HG03565 (cell line): Measurements from ENCODE around the gene DTNB.

Experiments used
- ATAC-seq: cut with Tn5 transposase; IDR thresholded peaks from one replicate; pipeline ENCODE4 v1.9.1; 2021; ENCODE audit warnings: mild to moderate bottlenecking, moderate library complexity; ENCODE audit not compliant: unreplicated experiment

Gene DTNB

DNA sequence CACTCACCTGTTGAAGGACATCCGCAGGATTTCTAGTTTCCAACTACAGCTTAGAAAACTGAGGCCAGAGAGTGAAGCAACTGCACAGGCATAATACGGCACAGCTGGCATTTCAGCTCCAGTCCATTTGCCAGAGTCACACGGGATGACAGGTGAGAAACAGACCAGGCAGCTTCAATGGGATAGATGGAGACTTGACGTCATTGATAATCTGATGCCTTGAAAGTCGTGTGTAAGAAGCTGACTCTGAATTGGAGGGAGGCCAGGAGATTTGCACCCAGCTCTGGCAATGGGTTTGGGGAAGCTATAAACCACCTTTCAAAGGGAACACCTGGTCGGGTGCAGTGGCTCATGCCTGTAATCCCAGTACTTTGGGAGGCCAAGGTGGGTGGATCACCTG, 319.3 kb downstream of the DTNB start:
- ATAC-seq, result no peak

DNA sequence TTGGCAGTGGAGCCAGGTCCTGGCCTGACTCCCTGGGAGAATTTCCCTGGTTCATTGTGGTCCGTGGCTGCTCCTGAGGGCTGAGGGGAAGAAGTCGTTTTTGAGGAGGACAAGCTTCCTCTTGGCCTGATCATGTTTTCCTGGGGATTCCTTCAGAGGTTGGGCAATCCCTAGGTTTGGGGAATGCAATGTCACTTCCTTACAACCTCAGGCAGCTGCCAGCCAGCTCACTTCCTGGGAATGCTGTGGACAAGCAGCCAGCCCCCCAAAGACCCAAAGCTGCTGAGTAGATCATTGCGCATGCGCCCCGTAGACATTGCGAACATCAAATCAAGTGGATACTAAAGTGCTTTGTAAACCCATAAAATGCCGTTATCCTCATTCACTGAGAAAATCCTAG, 324.0 kb downstream of the DTNB start:
- ATAC-seq, result no peak

DNA sequence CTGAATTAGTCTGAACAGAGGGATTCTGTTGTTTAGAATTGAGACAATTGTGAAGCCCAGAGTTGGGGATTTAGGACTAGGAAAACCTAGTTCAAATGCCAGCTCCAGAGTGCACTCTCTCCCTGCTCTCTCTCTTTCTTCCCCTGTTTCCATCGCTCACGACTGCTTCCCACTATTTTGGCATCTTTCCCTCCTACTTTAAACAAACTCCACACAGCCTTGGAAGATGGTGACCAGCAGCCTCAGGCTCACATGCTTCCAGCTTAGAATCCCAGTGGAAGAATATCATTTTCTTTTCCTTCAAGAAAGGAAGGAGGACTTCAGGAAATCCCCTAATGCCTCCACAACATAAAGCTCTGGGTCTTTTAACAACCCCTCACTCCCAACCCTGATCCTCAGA, 325.5 kb downstream of the DTNB start:
- ATAC-seq, result no peak

DNA sequence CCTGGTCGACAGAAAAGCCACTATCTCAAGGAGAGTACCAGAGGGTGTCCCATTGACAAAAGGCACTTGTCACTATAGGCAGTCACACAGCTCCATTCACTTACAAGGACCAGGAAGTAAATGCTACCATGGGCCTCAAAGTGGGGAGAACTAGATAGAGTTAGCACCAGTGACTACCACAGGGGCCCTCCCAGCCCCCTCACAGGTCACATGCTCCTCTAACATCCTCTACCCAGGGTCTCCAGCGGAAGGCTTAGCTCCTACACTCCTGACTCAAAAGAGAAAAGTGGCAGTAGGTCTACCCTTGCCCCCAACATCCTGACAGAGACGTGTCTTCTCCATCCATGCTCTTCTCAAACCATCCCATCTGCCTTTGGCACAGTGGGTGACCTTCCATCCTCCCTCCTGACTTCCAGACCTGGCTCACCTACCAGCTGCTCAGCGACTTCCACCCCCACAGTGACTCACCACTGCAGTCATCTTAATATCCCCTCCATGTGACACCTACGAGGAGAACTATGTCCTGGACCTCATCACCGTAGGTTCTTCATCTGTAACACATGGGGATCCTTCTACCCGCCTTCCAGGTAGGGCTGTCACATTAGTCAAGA, 326.1 kb downstream of the DTNB start:
- no peak for ATAC-seq

DNA sequence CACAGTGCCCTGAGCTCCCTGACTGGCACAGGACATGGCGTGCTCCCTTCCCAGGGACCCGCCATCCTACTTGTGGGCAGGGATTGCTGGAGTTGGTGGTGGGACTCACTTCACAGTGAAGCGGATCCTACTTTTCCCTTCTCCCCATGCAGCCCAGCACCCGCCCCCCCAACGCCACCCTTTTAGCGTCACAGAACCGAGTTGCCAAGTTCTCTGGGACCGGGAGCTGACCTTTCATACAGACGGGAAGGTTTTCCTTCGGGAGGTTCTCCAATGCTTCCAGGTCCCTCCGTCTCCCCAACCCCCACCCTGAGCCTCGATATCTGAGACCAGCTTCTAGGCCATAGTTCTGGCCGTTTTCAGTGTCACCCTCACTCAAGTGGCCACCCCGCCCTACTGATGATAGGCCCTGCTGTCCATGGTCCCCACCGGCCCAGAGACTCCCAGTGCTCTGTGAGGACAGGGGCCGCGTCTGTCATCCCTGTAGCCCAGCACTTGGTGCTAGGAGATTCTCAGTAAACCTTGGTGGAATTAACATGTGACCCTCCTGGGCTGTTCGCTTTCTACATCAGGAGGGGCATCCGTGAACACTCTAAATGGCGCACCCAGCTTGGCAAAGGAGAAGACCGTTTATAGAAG, 330.1 kb downstream of the DTNB start:
- ATAC-seq, result no peak

DNA sequence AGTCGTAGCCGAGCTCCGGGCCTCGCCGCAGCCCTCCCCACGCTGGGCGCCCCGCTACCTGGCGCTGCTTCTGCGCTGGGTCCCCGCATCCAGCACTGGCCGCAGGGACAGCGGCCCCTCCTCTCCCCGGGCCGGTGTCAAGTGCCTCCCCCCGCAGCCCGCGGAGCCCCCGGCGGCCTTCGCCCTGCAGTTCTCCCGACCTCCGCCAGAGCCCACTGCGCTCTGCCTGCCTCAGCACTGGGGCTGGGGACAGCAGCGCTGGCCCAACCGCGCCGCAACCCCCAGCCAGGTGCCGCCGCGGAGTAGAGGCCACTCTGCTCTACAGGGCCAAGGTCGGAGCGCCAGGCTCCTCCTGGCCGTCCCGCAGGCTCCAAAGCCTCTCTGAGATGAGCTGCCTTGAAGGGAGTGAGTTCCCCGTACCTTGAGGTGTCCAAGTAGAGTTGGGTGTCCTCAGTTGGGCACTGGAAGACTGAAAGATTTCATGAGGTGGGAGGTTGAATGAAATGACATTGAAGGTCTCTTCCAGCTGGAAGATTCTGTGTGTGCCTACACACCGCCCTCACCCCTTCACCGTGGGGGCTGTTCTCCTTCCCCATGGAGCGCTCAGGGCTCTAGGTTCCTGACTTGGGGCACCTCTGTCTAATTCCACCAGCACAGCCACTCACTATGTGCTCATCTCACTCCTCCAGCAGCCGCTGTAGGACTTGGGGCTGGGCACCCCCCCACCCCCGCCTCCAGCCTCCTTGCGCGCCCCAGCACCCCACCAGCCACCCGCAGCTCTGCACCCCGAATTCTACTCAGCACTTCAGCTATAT, 330.8 kb downstream of the DTNB start:
- ATAC-seq, result peak; percentile 78

DNA sequence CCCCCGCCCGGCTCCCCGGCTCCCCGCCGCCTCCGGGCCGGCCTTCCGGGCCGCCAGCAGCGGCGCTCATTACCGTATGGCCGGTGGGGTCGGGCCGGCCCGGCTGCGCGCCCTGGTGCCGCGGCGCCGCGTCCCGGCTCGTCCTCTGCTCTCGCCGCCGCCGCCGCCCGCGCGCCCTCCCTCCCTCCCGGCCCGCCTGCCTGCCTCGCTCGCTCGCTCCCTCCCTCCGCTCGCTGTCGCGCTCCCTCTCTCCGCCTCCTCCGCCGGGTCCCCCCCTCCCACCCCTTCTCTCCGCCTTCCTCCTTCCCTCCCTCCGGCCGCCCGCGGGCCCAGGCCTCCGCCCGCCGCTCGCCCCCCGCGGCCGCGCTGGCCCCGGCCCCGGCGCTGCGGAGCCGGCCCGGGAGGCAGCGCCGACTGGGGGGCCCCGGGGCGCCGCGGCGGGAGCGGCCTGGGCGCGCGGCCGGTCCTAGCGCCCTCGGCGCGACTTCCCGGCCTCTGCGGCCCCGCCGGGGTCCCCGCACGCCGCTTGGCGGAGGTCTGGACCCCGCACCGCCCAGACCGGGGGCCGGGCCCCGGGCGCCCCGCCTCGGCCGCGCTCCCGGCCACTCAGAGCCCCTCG, 331.5 kb downstream of the DTNB start, which contains the start of gene DNMT3A:
Gene DNMT3A, minus strand, starts transcription at position 173 of the 619 bp plus-strand sequence. CDS start 27,941 bp downstream, outside the sequence.
- peak; percentile 22 for ATAC-seq

DNA sequence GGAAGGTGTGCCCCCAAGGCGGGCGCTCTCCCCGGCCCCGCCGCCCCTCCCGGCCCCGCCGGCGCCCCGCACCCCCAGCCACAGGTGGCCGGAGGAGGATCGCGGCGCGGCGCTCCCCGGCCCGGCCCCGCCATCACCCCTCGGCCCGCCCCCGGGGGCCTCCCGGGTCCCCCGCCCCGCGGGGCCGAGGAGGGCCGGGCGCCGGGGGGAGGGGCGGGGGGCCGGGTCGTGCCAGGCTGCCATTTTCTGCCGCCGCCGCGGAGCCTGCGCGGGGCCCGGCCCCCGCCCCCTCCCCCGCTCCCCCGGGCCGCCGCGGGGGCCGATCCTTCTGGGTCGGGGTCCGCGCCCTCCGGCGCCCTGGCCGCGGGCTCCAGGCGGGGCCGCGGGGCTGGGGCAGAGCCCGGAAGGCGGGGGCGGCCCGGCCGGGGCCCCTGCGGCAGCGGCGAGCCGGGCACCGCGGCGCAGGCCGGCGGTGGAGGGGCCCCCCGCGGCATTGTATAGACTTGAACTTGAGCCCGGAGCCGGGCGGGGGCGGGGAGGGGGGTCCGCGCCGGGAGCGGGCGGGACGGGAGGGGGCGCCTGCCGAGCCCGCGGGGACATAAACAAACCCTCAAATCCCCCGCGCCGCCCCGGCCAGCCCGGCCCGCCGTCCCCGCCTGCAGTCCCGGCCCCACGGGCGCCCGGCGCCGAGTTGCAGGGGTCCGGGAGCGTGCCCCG, 332.2 kb downstream of the DTNB start:
- ATAC-seq, result peak; percentile 6

DNA sequence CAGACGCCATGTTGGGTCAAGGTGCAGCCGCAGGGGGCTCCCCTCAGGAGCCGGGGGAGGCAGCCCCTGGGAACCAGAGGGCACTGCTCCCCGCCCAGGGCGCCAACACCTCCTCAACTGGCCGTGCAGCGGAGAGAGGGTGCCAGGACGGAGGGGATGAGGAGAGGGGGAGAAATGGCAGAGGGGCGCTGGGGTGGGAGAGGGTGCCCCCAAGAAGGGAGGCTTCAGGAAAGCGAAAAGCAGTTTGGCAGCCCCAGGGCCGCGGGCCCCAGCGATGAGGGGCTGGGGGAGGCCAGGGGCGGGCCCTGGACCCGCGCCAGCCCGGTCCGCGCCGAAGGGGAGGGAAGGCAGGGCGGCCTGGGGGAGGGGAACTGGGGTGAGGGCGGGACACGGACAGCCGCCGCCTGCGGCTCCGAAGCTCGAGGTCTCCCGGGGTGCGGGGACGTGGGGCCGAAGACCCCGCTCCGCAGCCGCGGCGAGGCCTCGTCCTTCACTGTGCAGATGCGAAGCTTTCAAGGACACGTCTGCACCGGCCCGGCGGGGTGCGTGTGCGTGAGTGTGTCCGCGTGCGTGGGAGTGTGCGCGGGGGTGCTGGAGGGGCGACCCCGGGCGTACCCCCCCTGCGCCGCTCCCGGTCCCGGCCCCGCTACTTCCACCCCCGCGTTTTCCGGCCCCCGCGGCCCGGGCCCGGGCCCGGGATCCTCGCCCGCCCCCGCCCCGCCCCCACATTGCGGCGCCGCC, 333.0 kb downstream of the DTNB start:
- ATAC-seq, result no peak

DNA sequence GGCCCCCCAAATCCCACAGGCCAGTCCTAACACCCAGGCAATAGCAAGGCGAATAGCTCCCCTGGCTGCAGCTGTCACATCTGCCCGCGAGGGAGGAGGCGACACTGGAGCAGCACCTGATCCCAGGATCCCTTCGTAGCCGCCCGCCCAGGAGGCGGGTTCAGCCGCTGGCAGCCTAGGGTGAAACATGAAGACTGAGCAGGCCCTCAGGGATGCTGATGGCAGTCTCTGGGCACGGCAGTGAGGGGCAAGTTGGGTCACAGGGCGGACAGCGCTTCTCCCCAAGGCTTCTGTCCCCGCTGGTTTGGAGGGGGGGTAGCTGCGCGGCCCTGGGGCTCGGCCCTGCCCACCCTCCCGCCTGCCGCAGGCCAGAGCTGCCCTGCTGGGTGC, 333.6 kb downstream of the DTNB start:
- no peak for ATAC-seq

DNA sequence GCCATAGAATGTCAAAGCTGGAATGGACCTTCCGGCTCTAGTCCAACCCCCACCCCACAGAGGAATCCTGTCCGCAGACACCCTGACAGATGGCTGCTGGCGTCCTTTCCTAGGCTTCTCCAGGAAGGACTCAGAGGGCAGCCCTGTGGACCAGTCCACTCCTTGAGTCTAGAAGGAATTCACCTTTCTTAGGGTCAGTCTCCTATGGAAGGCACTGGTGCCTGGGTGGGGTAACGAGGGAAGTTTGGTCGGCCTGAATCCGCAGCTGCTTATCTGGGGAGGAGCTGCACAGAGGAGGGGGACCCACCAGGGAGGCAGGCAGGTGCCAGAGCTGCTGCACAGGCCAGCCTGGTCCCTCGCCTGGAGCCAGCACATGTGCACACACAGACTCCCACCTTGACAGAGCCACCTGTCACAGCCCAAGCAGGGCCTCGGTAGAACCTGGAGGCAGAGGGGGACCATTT, 334.1 kb downstream of the DTNB start:
- no peak for ATAC-seq

DNA sequence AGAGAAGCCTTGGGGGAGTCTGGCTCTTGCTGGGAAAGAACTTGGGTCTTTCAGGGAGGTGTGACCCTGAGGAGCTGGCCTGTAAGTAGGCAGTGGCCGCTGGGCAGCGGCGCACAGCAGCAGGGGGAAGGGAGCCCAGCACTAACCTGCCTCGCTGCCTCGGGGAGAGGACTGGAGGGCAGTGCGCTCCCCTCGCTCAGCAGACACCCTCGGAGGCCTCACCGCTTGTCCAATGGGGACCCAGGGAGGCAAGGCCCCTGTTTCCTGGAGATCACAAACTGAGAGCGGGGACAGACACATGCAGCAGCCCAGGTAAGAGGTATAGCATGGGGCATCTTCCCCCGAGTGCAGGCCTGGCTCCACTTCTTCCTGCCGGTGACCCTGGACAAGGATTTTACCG, 335.0 kb downstream of the DTNB start:
- ATAC-seq, result no peak

DNA sequence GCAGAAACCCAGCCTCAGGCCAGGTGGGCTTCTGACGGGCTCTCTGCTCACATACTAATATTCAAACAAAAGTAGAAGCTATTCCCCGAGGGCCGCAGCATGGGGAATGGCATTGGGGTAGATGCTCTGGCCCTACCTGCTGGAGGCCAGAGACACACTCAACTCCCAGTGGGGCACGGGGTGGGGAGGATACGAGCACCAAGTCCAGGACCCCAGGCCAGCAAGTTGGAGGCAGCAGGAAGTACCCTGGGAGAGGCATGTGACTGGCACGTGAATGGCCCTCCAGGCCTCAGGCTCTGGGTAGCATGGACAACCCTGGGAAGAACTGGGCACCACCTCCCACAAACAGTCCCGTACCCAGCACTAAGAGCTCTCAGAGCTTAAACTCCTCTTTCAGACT, 335.5 kb downstream of the DTNB start:
- no peak for ATAC-seq

DNA sequence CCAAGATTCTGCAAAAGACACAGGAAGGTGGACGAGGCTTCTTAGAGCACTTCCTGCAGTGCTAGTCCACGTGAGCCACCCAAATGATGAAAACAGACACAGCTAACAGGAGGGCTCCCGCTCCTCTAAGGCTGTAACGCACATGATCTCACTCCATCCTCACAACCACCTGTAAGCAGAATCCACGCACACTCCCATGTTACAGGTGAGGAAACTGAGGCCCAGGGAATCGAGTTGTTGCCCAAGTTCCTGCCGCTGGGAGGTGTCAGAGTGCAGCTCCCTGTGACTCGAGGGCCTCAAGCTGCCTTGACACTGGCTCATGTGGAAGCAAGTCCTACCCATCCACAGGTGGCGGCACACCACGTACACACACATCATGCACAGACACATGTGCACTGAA, 336.1 kb downstream of the DTNB start:
- ATAC-seq, result no peak

DNA sequence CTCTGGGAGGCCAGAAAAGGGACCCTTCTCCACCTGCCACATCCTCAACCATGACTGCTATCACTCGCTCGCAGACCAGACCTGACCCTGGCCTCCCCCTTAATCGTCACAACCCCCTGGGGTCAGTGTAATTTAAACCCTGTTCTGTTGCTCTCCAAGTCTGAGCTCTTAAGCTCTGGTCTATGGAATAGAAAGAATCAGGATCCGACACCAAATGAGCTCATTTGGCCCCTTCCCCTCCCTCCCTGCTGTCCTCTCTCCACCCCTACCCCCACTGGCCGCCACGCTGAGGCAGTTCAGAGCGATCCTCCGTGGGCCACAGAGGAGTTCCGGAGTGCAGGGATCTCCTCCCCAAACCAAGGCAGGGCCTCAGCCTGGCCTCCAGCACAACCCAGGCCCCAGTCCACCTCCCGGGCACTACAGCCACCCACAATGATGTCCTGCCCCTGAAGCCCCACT, 337.0 kb downstream of the DTNB start:
- no peak for ATAC-seq

DNA sequence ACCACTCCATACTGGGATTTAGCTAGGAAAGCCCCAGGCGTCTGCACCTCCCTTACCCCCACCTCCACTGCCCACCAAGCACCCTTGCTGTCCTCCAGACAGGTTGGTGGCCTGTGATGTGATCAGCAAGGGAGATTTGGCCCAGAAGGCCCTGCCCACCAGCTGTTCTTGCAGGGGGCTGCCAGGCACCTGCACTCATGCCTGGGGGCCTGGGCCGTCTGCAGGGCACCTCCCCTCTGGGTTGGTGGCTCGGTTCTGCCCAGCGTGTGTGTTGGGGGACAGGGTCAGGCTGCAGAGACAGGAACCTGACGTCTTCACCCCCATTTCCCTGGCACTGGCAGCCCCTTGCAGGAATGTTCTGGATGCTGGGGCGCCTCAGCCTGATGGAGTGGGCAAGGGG, 337.4 kb downstream of the DTNB start:
- no peak for ATAC-seq

DNA sequence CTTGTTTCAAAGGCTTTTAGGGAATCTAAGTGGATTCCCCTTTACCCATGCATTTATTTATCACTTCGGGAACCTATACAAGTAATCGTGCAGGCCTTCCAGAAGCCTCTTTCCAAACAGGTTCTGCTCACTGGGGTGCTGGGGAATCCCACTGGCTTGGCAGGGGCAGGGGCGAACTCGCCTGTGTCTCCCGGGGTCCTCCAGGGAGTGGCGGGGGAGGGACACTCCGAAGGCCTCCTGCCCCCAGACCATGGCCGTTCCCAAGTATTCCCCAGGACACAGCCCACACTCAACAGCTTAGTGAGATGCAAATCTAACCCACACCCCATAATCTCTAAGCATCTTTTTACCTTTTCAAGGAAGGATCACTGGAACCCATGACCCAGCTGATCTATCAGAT, 338.2 kb downstream of the DTNB start:
- no peak for ATAC-seq

DNA sequence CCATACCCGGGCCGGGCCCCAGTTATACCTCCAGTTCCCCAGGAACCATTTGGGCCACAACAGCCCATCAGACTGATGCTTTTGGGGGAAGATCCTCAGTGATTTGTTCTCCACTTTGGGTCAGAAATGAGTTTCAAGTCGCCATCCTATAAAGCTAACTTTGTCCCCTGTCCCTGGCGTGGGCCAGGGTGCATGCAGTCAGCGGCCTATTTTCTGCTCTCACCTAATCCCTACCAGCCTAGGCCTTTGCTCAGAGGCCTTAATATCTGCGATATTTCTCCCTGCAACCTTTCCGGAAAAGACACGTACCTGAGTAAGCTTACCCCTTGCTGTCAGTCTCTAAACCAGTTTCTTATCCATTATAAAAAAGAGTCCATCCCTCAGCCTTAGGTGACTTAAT, 338.9 kb downstream of the DTNB start:
- ATAC-seq, result no peak

DNA sequence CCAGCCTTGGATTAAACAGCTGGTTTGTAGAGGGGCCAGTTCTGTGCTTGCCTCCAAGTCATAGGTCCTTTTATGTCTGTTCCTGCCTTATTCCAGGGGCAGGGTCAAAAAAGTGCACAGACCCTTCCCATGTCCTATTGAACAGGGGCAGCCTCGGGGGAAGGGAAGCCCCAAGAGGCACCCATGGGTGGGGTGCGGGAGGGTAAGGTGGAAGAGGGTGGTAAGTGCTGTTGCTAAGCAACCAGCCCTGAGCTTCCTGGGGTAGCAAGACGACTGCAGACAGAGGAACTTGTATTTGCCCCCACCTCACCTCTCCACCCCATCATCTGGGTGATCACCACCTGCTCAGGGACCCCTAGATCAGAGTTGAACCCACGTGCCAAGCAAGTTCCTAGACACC, 339.4 kb downstream of the DTNB start:
- ATAC-seq, result no peak

DNA sequence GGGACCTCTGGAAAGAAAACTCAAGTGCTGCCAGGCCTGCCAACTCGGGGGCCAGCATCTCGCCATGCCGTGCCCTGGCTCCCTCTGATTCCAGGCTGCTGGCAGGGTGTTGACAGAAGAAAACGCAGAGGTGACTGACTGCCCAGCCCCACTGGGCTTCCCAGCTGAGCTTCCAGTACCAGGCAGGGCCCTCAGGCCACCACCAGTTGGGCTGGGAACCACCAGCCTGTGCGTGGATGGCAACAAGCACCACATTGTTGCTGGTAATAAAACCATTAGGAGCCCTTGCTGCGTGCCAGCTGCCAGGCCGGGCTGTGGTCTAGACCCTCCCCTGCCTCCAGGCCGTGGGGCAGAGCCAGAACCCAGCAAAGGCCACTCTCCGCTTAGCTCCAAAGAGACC, 340.8 kb downstream of the DTNB start:
- ATAC-seq, result no peak
